ENCODE results near the gene PARD6G.

The PARD6G gene

GRCh38 chr18:80244956-80245730 lies 2.2 kb downstream of the PARD6G start:
- ATAC-seq = no peak
- TF ChIP-seq CSDC2 (CRISPR knock-in tag; IDR thresholded peaks at IDR 0.05) = no peak
- TF ChIP-seq ARNTL (CRISPR knock-in tag; IDR thresholded peaks at IDR 0.05; ENCODE audit: borderline replicate concordance, low read depth) = no peak
- no peak for TF ChIP-seq TCF4 (CRISPR knock-in tag; IDR thresholded peaks at IDR 0.05; ENCODE audit: borderline replicate concordance)
- TF ChIP-seq RARB (CRISPR knock-in tag; IDR thresholded peaks at IDR 0.05) = no peak
- TF ChIP-seq ZFP3 (CRISPR knock-in tag; IDR thresholded peaks at IDR 0.05) = no peak
- TF ChIP-seq CSRNP3 (CRISPR knock-in tag; IDR thresholded peaks at IDR 0.05) = no peak
- TF ChIP-seq PPARA (CRISPR knock-in tag; IDR thresholded peaks at IDR 0.05; ENCODE audit: borderline replicate concordance) = no peak
- no peak for TF ChIP-seq GLIS3 (CRISPR knock-in tag; IDR thresholded peaks at IDR 0.05)

- no peak for TF ChIP-seq CREB5 (CRISPR knock-in tag; IDR thresholded peaks at IDR 0.05; ENCODE audit: low read depth)
- no peak for TF ChIP-seq ISL1 (CRISPR knock-in tag; IDR thresholded peaks at IDR 0.05)
- TF ChIP-seq CSDC2 (CRISPR knock-in tag; IDR thresholded peaks at IDR 0.05) = no peak
- no peak for ATAC-seq
Observed at GRCh38 chr18:80244167-80244566, 3.1 kb downstream of the PARD6G start.

GRCh38 chr18:80243204-80243603 lies 4.1 kb downstream of the PARD6G start:
- ATAC-seq = no peak
- TF ChIP-seq CSDC2 (CRISPR knock-in tag; IDR thresholded peaks at IDR 0.05) (no peak), TSHZ2 (CRISPR knock-in tag; IDR thresholded peaks at IDR 0.05) (no peak), TOX (CRISPR knock-in tag; IDR thresholded peaks at IDR 0.05; ENCODE audit: borderline replicate concordance) (no peak), TCF4 (CRISPR knock-in tag; IDR thresholded peaks at IDR 0.05; ENCODE audit: borderline replicate concordance) (no peak), ZFP30 (CRISPR knock-in tag; IDR thresholded peaks at IDR 0.05) (no peak), ZC3H10 (CRISPR knock-in tag; IDR thresholded peaks at IDR 0.05) (no peak), OSR1 (CRISPR knock-in tag; IDR thresholded peaks at IDR 0.05) (no peak), ZFP3 (CRISPR knock-in tag; IDR thresholded peaks at IDR 0.05) (no peak)

- no peak for ATAC-seq
- TF ChIP-seq ISL1 (CRISPR knock-in tag; IDR thresholded peaks at IDR 0.05) = no peak
- TF ChIP-seq OSR1 (CRISPR knock-in tag; IDR thresholded peaks at IDR 0.05) = no peak
- no peak for TF ChIP-seq ZFP30 (CRISPR knock-in tag; IDR thresholded peaks at IDR 0.05)
- no peak for TF ChIP-seq TSHZ2 (CRISPR knock-in tag; IDR thresholded peaks at IDR 0.05)
- no peak for TF ChIP-seq TOX (CRISPR knock-in tag; IDR thresholded peaks at IDR 0.05; ENCODE audit: borderline replicate concordance)
- no peak for TF ChIP-seq POU6F1 (CRISPR knock-in tag; IDR thresholded peaks at IDR 0.05; ENCODE audit: borderline replicate concordance, low read depth)
- no peak for TF ChIP-seq CSRNP3 (CRISPR knock-in tag; IDR thresholded peaks at IDR 0.05)
- TF ChIP-seq ZNF8 (CRISPR knock-in tag; IDR thresholded peaks at IDR 0.05) = no peak
- TF ChIP-seq TCF4 (CRISPR knock-in tag; IDR thresholded peaks at IDR 0.05; ENCODE audit: borderline replicate concordance) = no peak
- TF ChIP-seq CREB5 (CRISPR knock-in tag; IDR thresholded peaks at IDR 0.05; ENCODE audit: low read depth) = no peak
- no peak for TF ChIP-seq ARNTL (CRISPR knock-in tag; IDR thresholded peaks at IDR 0.05; ENCODE audit: borderline replicate concordance, low read depth)
- no peak for TF ChIP-seq ZFP3 (CRISPR knock-in tag; IDR thresholded peaks at IDR 0.05)
Observed at GRCh38 chr18:80241919-80242777, 5.2 kb downstream of the PARD6G start.
